ENCODE measurements around the gene GTF2A1L. TPM values are rescaled to one million over a fixed set of nuclear protein-coding genes. Genes with fewer than 3 reads are reported as not detected.

Gene GTF2A1L
- total and polyA plus RNA-seq, 2 experiments from 2014 or later = 0.65 to 0.94 TPM

DNA sequence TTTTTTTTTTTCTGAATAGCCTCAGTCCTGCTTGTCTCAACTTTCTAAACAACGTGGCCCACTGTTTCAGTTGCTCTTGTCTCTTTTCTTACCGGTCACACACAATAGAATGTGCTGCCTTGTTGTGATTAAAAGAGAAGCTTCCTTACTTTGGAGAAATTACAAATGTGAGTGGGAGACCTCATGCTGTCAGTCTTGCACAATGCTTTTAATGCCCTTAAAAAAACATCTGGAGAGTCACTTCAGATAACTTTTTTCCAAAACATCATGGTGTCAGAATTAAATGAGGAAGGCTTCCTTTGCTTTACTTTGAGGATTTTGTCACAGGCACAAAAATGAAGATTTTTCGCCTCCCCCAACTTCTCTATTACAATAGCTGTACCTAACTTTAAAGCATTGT is 100.2 kb downstream of the GTF2A1L start:
- H3K36me3 Mint-ChIP-seq (ENCODE audit: low read depth) = no peaks in the 10 kb centered on the region
- Histone ChIP-seq H3K36me3 (ENCODE audit: insufficient read depth) (no peaks in the 10 kb centered on the region), H4K20me1 (replicated peaks; ENCODE audit: insufficient read depth) (no peaks in the 10 kb centered on the region), H3K4me2 (no peak overlapping the region), H3K27ac (ENCODE audit: low read depth) (no peak overlapping the region), H3K4me1 (ENCODE audit: insufficient read depth) (0 out of 2 replicates have a peak, but pooled peaks cover 8% of the 10 kb centered on the region), H3K27me3 (ENCODE audit: insufficient read depth) (no peaks in the 10 kb centered on the region), H3K79me2 (replicated peaks; ENCODE audit: insufficient read depth) (no peaks in the 10 kb centered on the region), H3K9me2 (ENCODE audit: insufficient read depth) (no peaks in the 10 kb centered on the region), H2AFZ (no peak overlapping the region), H3K4me3 (no peak overlapping the region), H3F3A (replicated peaks; ENCODE audit: low read depth) (no peaks in the 10 kb centered on the region)
- H3K27me3 Mint-ChIP-seq (ENCODE audit: insufficient read depth, low read depth, poor library complexity) = peaks cover 5% of the 10 kb centered on the region
- DNase-seq (ENCODE audit: low spot score) (no peak), ATAC-seq (no peak)
- H3K4me1 Mint-ChIP-seq = peaks cover 24% of the 10 kb centered on the region
- H3K4me3 Mint-ChIP-seq = no peak overlapping the region
- no peak for TF ChIP-seq ETS1 (IDR thresholded peaks at IDR 0.05)
- no peak for TF ChIP-seq ZNF331 (CRISPR knock-in tag; IDR thresholded peaks at IDR 0.05; ENCODE audit: low read depth)
- TF ChIP-seq, protein P1, sequence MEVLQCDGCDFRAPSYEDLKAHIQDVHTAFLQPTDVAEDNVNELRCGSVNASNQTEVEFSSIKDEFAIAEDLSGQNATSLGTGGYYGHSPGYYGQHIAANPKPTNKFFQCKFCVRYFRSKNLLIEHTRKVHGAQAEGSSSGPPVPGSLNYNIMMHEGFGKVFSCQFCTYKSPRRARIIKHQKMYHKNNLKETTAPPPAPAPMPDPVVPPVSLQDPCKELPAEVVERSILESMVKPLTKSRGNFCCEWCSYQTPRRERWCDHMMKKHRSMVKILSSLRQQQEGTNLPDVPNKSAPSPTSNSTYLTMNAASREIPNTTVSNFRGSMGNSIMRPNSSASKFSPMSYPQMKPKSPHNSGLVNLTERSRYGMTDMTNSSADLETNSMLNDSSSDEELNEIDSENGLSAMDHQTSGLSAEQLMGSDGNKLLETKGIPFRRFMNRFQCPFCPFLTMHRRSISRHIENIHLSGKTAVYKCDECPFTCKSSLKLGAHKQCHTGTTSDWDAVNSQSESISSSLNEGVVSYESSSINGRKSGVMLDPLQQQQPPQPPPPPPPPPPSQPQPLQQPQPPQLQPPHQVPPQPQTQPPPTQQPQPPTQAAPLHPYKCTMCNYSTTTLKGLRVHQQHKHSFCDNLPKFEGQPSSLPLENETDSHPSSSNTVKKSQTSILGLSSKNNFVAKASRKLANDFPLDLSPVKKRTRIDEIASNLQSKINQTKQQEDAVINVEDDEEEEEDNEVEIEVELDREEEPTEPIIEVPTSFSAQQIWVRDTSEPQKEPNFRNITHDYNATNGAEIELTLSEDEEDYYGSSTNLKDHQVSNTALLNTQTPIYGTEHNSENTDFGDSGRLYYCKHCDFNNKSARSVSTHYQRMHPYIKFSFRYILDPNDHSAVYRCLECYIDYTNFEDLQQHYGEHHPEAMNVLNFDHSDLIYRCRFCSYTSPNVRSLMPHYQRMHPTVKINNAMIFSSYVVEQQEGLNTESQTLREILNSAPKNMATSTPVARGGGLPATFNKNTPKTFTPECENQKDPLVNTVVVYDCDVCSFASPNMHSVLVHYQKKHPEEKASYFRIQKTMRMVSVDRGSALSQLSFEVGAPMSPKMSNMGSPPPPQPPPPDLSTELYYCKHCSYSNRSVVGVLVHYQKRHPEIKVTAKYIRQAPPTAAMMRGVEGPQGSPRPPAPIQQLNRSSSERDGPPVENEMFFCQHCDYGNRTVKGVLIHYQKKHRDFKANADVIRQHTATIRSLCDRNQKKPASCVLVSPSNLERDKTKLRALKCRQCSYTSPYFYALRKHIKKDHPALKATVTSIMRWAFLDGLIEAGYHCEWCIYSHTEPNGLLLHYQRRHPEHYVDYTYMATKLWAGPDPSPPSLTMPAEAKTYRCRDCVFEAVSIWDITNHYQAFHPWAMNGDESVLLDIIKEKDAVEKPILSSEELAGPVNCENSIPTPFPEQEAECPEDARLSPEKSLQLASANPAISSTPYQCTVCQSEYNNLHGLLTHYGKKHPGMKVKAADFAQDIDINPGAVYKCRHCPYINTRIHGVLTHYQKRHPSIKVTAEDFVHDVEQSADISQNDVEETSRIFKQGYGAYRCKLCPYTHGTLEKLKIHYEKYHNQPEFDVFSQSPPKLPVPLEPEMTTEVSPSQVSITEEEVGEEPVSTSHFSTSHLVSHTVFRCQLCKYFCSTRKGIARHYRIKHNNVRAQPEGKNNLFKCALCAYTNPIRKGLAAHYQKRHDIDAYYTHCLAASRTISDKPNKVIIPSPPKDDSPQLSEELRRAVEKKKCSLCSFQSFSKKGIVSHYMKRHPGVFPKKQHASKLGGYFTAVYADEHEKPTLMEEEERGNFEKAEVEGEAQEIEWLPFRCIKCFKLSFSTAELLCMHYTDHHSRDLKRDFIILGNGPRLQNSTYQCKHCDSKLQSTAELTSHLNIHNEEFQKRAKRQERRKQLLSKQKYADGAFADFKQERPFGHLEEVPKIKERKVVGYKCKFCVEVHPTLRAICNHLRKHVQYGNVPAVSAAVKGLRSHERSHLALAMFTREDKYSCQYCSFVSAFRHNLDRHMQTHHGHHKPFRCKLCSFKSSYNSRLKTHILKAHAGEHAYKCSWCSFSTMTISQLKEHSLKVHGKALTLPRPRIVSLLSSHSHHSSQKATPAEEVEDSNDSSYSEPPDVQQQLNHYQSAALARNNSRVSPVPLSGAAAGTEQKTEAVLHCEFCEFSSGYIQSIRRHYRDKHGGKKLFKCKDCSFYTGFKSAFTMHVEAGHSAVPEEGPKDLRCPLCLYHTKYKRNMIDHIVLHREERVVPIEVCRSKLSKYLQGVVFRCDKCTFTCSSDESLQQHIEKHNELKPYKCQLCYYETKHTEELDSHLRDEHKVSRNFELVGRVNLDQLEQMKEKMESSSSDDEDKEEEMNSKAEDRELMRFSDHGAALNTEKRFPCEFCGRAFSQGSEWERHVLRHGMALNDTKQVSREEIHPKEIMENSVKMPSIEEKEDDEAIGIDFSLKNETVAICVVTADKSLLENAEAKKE (CRISPR knock-in tag; IDR thresholded peaks at IDR 0.05) = no peak
- no peak for TF ChIP-seq EZH2phosphoT487 (IDR thresholded peaks at IDR 0.05; ENCODE audit: unreplicated experiment)
- TF ChIP-seq, protein P2, sequence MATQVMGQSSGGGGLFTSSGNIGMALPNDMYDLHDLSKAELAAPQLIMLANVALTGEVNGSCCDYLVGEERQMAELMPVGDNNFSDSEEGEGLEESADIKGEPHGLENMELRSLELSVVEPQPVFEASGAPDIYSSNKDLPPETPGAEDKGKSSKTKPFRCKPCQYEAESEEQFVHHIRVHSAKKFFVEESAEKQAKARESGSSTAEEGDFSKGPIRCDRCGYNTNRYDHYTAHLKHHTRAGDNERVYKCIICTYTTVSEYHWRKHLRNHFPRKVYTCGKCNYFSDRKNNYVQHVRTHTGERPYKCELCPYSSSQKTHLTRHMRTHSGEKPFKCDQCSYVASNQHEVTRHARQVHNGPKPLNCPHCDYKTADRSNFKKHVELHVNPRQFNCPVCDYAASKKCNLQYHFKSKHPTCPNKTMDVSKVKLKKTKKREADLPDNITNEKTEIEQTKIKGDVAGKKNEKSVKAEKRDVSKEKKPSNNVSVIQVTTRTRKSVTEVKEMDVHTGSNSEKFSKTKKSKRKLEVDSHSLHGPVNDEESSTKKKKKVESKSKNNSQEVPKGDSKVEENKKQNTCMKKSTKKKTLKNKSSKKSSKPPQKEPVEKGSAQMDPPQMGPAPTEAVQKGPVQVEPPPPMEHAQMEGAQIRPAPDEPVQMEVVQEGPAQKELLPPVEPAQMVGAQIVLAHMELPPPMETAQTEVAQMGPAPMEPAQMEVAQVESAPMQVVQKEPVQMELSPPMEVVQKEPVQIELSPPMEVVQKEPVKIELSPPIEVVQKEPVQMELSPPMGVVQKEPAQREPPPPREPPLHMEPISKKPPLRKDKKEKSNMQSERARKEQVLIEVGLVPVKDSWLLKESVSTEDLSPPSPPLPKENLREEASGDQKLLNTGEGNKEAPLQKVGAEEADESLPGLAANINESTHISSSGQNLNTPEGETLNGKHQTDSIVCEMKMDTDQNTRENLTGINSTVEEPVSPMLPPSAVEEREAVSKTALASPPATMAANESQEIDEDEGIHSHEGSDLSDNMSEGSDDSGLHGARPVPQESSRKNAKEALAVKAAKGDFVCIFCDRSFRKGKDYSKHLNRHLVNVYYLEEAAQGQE (IDR thresholded peaks at IDR 0.05; ENCODE audit: unreplicated experiment) = no peak
- TF ChIP-seq NANOG (IDR thresholded peaks at IDR 0.05; ENCODE audit: borderline replicate concordance) = no peak
- TF ChIP-seq POLR2AphosphoS5 (IDR thresholded peaks at IDR 0.05; ENCODE audit: low read depth) = no peak
- TF ChIP-seq, protein P3, sequence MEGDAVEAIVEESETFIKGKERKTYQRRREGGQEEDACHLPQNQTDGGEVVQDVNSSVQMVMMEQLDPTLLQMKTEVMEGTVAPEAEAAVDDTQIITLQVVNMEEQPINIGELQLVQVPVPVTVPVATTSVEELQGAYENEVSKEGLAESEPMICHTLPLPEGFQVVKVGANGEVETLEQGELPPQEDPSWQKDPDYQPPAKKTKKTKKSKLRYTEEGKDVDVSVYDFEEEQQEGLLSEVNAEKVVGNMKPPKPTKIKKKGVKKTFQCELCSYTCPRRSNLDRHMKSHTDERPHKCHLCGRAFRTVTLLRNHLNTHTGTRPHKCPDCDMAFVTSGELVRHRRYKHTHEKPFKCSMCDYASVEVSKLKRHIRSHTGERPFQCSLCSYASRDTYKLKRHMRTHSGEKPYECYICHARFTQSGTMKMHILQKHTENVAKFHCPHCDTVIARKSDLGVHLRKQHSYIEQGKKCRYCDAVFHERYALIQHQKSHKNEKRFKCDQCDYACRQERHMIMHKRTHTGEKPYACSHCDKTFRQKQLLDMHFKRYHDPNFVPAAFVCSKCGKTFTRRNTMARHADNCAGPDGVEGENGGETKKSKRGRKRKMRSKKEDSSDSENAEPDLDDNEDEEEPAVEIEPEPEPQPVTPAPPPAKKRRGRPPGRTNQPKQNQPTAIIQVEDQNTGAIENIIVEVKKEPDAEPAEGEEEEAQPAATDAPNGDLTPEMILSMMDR (conservative IDR thresholded peaks at IDR 0.05; ENCODE audit: low read depth in 2 of 2) = no peak
- no peak for TF ChIP-seq CREB1 (CRISPR knock-in tag; IDR thresholded peaks at IDR 0.05; ENCODE audit: low read depth)
- H3K27ac Mint-ChIP-seq = no peak overlapping the region
- no peaks in the 10 kb centered on the region for H3K9me3 Mint-ChIP-seq
